Smooth muscle cell (in vitro differentiated cells): ENCODE results near the gene SERPINE2. TPM values are rescaled to one million over a fixed set of nuclear protein-coding genes. Genes with fewer than 3 reads are reported as not detected.
A peak's percentile ranks its signal among the peaks of the same experiment; 100 is the strongest.

Experiments used
- DNase-seq: peaks from one replicate; lab custom pipeline; 2025; ENCODE audit not compliant: unreplicated experiment; lab: John Stamatoyannopoulos, UW
- H2AFZ ChIP-seq: fragments of 200-600 bp; sonication (generic); 2 replicates; pipeline ENCODE4 v1.6.0; 2016; ENCODE audit warnings: antibody characterized with exemption, low read depth, mild to moderate bottlenecking
- H3F3A ChIP-seq: fragments of 200-600 bp; sonication (generic); 2 replicates; pipeline ENCODE4 v1.6.0; 2017; ENCODE audit warnings: antibody characterized with exemption, low read depth
- H3K27ac ChIP-seq: fragments of 200-600 bp; sonication (generic); 2 replicates; pipeline ENCODE4 v1.5.1; 2016; ENCODE audit warnings: low read depth, mild to moderate bottlenecking
- H3K27me3 ChIP-seq: fragments of 200-600 bp; sonication (generic); 2 replicates; pipeline ENCODE4 v1.6.1; 2016; ENCODE audit warnings: low read depth, mild to moderate bottlenecking
- H3K36me3 ChIP-seq: fragments of 200-600 bp; sonication (generic); 2 replicates; pipeline ENCODE4 v1.5.1; 2016; ENCODE audit warnings: low read depth
- H3K4me1 ChIP-seq: fragments of 200-600 bp; sonication (generic); 2 replicates; pipeline ENCODE4 v1.5.1; 2016; ENCODE audit warnings: low read depth
- H3K4me2 ChIP-seq: fragments of 200-600 bp; sonication (generic); 2 replicates; pipeline ENCODE4 v1.6.0; 2016; ENCODE audit warnings: mild to moderate bottlenecking
- H3K4me3 ChIP-seq: fragments of 200-600 bp; sonication (generic); 2 replicates; pipeline ENCODE4 v1.5.1; 2016; ENCODE audit warnings: mild to moderate bottlenecking
- H3K79me2 ChIP-seq: fragments of 200-600 bp; sonication (generic); 2 replicates; pipeline ENCODE4 v1.6.0; 2016; ENCODE audit warnings: low read depth, mild to moderate bottlenecking
- H3K9ac ChIP-seq: fragments of 200-600 bp; sonication (generic); 2 replicates; pipeline ENCODE4 v1.6.0; 2016; ENCODE audit warnings: low read depth
- H3K9me3 ChIP-seq: fragments of 200-600 bp; sonication (generic); replicated peaks from 2 replicates; pipeline ENCODE4 v1.5.1; 2016; ENCODE audit warnings: low read depth
- H4K20me1 ChIP-seq: fragments of 200-600 bp; sonication (generic); 2 replicates; pipeline ENCODE4 v1.6.0; 2016; ENCODE audit warnings: low read depth
- CTCF ChIP-seq: fragments of 200-600 bp; sonication (generic); IDR thresholded peaks from 2 replicates; pipeline ENCODE4 v1.5.1; 2017; ENCODE audit warnings: borderline replicate concordance, mild to moderate bottlenecking, antibody characterized with exemption; ENCODE audit not compliant: insufficient read depth, poor library complexity, severe bottlenecking
- WGBS: methylation state at CpG from one replicate; pipeline ENCODE4 v1.1.7; 2016; ENCODE audit warnings: low lambda C conversion rate; 5-methylcytosine and 5-hydroxymethylcytosine counted together
- polyA plus RNA-seq: library from polyadenylated mRNA; unstranded; fragments of >200 nt; fragmentation: Nextera tagmentation; extraction: Ambion mirVana; gene quantifications from 2 replicates; pipeline ENCODE4 v1.2.1, GENCODE V29; 2016
- total RNA-seq: library from RNA; depleted of rRNA; stranded (reverse); fragments of >200 nt; gene quantifications from 2 replicates; pipeline ENCODE4 v1.2.3, GENCODE V29; 2014

SERPINE2 gene
- total and polyA plus RNA-seq, 2 experiments from 2014 or later, result 2,183 to 3,094 TPM

DNA sequence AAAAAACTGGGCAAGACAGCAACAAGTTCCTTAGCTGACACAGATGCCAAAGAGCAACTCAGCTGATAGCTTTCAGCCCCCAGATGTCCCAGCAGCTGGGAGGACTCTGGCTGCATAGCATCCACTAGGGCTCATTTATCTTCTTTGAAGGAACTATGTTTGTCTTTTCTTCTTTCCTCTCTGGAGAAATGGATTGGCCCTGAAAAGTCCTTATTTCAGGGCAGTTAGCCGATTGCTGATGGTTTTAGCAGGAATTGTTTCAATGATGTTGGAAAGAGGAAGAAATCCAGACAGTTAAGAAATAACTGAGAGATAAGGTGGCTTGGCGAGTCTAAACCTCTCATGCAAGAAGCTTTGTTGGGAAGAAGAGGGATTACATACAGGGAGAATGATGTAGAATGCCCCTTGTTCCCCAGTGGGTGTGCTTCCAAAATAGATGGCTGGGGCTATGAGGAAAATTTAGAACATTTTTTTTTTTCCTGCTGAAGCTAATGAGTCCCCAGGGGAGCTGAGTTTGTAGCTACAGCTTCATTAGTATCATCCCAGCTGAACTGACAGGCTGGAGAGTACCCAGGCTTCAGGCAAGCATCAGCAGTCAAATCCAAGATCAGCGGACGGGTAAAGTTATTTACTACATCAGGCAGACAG is 33.6 kb upstream of the SERPINE2 start:
- peak overlapping the region; percentile 60 for H3K9ac ChIP-seq
- no peaks in the 10 kb centered on the region for H3K4me1 ChIP-seq
- H3K27me3 ChIP-seq, result no peaks in the 10 kb centered on the region
- no peaks in the 10 kb centered on the region for H4K20me1 ChIP-seq
- H3K36me3 ChIP-seq, result no peaks in the 10 kb centered on the region
- 19% methylated on average over 4 of the region's 4 CpGs for WGBS
- H3K9me3 ChIP-seq, result no peaks in the 10 kb centered on the region
- DNase-seq, result no peak
- H3F3A ChIP-seq, result peaks cover 17% of the 10 kb centered on the region
- peak overlapping the region; percentile 42 for H2AFZ ChIP-seq
- H3K27ac ChIP-seq, result peak overlapping the region; percentile 93
- H3K4me2 ChIP-seq, result peak overlapping the region; percentile 63
- H3K79me2 ChIP-seq, result no peaks in the 10 kb centered on the region
- no peak overlapping the region for H3K4me3 ChIP-seq
- TF ChIP-seq CTCF, result peak; percentile 36

DNA sequence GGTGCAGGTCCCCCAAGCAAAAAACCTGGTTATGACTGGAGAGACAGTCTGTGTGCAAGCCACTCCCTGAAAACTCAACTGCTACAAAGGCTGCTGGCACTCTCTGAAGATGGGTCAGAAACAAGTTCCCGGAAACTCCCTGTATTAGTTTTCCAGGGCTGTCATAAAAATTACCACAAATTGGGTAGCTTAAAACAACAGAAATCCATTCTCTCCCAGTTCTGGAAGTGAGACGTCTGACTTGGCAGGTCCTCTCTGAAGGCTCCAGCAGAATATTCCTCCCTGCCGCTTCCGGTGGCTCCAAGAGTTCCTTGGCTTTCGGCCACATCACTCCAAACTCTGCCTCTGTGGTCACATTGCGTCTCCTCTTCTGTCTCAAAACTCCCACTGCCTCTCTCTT is 30.1 kb upstream of the SERPINE2 start:
- Histone ChIP-seq H3K27me3 (no peaks in the 10 kb centered on the region), H3K4me3 (no peak overlapping the region), H3F3A (peaks cover 17% of the 10 kb centered on the region), H3K9ac (no peak overlapping the region), H3K4me1 (no peaks in the 10 kb centered on the region), H2AFZ (no peak overlapping the region), H4K20me1 (no peaks in the 10 kb centered on the region), H3K36me3 (no peaks in the 10 kb centered on the region), H3K9me3 (no peaks in the 10 kb centered on the region), H3K79me2 (no peaks in the 10 kb centered on the region), H3K27ac (no peak overlapping the region), H3K4me2 (no peak overlapping the region)
- DNase-seq, result no peak
- 90% methylated on average over 6 of the region's 6 CpGs for WGBS
- no peak for TF ChIP-seq CTCF

DNA sequence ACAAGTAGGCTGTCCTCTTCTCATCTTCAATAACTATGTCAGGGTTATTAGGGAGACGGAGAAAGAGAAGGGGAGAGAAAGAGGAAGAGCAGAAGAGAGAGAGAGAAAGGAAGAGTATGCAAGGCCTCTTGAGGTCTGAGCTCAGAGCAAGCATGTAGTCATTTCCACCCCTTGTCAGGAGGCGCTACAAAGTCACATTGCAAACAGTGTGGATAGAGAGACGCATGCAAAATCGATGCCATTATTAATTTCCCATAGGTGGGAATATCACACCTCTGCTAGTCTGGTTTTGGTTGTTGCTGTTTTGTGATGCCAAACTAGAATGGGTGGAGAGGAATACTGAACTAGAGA is 24.2 kb upstream of the SERPINE2 start:
- no peak overlapping the region for H3K9ac ChIP-seq
- H3K27me3 ChIP-seq, result no peaks in the 10 kb centered on the region
- H3F3A ChIP-seq, result no peaks in the 10 kb centered on the region
- no peak for DNase-seq
- no peak overlapping the region for H3K4me3 ChIP-seq
- no peaks in the 10 kb centered on the region for H4K20me1 ChIP-seq
- peak overlapping the region; percentile 24 for H2AFZ ChIP-seq
- H3K4me1 ChIP-seq, result no peaks in the 10 kb centered on the region
- TF ChIP-seq CTCF, result no peak
- H3K27ac ChIP-seq, result no peak overlapping the region
- no peaks in the 10 kb centered on the region for H3K36me3 ChIP-seq
- no peak overlapping the region for H3K4me2 ChIP-seq
- WGBS, result 91% methylated on average over 4 of the region's 4 CpGs
- no peaks in the 10 kb centered on the region for H3K79me2 ChIP-seq
- H3K9me3 ChIP-seq, result no peaks in the 10 kb centered on the region
